Right lobe of liver (tissue), 4 donors: ENCODE results near the gene OVOL2.

Experiments
- POLR2A ChIP-seq: fragments of 450-650 bp; IDR thresholded peaks from one replicate; pipeline ENCODE4 v1.6.1; 2017; ENCODE audit warnings: antibody characterized with exemption, mild to moderate bottlenecking
- TF ChIP-seq, protein P1 (sequence below), 4 donors: fragments of 200-600 bp in 3 of 4; fragments of 450-650 bp in 1 of 4; IDR thresholded peaks; one replicate each; pipeline versions ENCODE4 v1.5.1 to v1.8.0; 2016 to 2022; ENCODE audit warnings: antibody characterized with exemption in 4 of 4, mild to moderate bottlenecking in 2 of 4
- donor health status: DM: no; HTN: no; CAD: no.
- donor health status: DM: no; HTN: no; CAD: no.
- donor health status: DM: no; HTN: yes; CAD: no.

GRCh38 chr20:18090044-18090443 is 32.3 kb upstream of the OVOL2 start:
- TF ChIP-seq POLR2A: no peak
- TF ChIP-seq, protein P1, sequence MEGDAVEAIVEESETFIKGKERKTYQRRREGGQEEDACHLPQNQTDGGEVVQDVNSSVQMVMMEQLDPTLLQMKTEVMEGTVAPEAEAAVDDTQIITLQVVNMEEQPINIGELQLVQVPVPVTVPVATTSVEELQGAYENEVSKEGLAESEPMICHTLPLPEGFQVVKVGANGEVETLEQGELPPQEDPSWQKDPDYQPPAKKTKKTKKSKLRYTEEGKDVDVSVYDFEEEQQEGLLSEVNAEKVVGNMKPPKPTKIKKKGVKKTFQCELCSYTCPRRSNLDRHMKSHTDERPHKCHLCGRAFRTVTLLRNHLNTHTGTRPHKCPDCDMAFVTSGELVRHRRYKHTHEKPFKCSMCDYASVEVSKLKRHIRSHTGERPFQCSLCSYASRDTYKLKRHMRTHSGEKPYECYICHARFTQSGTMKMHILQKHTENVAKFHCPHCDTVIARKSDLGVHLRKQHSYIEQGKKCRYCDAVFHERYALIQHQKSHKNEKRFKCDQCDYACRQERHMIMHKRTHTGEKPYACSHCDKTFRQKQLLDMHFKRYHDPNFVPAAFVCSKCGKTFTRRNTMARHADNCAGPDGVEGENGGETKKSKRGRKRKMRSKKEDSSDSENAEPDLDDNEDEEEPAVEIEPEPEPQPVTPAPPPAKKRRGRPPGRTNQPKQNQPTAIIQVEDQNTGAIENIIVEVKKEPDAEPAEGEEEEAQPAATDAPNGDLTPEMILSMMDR (IDR thresholded peaks at IDR 0.05): no peak
